Trophoblast cell (in vitro differentiated cells and primary cell): ENCODE data around the gene ZNF714.

Experiments used
- DNase-seq, 2 donors: peaks; one replicate each; pipeline ENCODE4 v3.0.0-alpha.2; 2016
- H2AFZ ChIP-seq: 2 replicates; pipeline ENCODE4 v1.6.1; 2013; ENCODE audit warnings: low read length, moderate library complexity, mild to moderate bottlenecking; ENCODE audit not compliant: insufficient read depth, poor library complexity
- H2AK5ac ChIP-seq: 2 replicates; pipeline ENCODE4 v1.6.1; 2013; ENCODE audit warnings: mild to moderate bottlenecking, low read length
- H2BK120ac ChIP-seq: 2 replicates; pipeline ENCODE4 v1.6.1; 2013; ENCODE audit warnings: low read length, mild to moderate bottlenecking, moderate library complexity; ENCODE audit not compliant: insufficient read depth, poor library complexity
- H2BK12ac ChIP-seq: 2 replicates; pipeline ENCODE4 v1.6.1; 2013; ENCODE audit warnings: mild to moderate bottlenecking, low read length, moderate library complexity
- H2BK5ac ChIP-seq: 2 replicates; pipeline ENCODE4 v1.6.1; 2013; ENCODE audit warnings: low read length, low read depth, moderate library complexity, mild to moderate bottlenecking; ENCODE audit not compliant: poor library complexity
- H3K14ac ChIP-seq: 2 replicates; pipeline ENCODE4 v1.6.1; 2013; ENCODE audit warnings: mild to moderate bottlenecking, low read length
- H3K18ac ChIP-seq: 2 replicates; pipeline ENCODE4 v1.6.1; 2013; ENCODE audit warnings: mild to moderate bottlenecking, low read length
- H3K23ac ChIP-seq: 2 replicates; pipeline ENCODE4 v1.6.1; 2013; ENCODE audit warnings: low read length
- H3K27ac ChIP-seq: 2 replicates; pipeline ENCODE4 v1.5.1; 2013; ENCODE audit warnings: low read depth, mild to moderate bottlenecking, inconsistent platforms, low read length, moderate library complexity
- H3K27me3 ChIP-seq: 2 replicates; pipeline ENCODE4 v1.6.1; 2013; ENCODE audit warnings: inconsistent platforms, mild to moderate bottlenecking, low read length, moderate library complexity; ENCODE audit not compliant: insufficient read depth
- H3K36me3 ChIP-seq, 2 experiments: 1 replicate in 1 of 2; 2 replicates in 1 of 2; pipeline ENCODE4 v1.6.1; 2013; ENCODE audit warnings: low read length in 2 of 2, mild to moderate bottlenecking in 2 of 2, moderate library complexity in 1 of 2; ENCODE audit not compliant: insufficient read depth in 2 of 2, control insufficient read depth in 1 of 2
- H3K4ac ChIP-seq: 2 replicates; pipeline ENCODE4 v1.6.1; 2013; ENCODE audit warnings: low read depth, mild to moderate bottlenecking, low read length, moderate library complexity
- H3K4me1 ChIP-seq, 2 experiments: 1 replicate in 1 of 2; 2 replicates in 1 of 2; pipeline ENCODE4 v1.6.1; 2013; ENCODE audit warnings: low read length in 2 of 2, mild to moderate bottlenecking in 2 of 2, moderate library complexity in 1 of 2; ENCODE audit not compliant: insufficient read depth in 2 of 2, control insufficient read depth in 1 of 2
- H3K4me2 ChIP-seq: 2 replicates; pipeline ENCODE4 v1.6.1; 2013; ENCODE audit warnings: inconsistent platforms, mild to moderate bottlenecking, low read length, moderate library complexity
- H3K4me3 ChIP-seq: 2 replicates; pipeline ENCODE4 v1.5.1; 2013; ENCODE audit warnings: mild to moderate bottlenecking, low read depth, low read length, inconsistent platforms
- H3K79me1 ChIP-seq: one replicate; pipeline ENCODE4 v1.6.1; 2013; ENCODE audit warnings: low read length
- H3K79me2 ChIP-seq: 2 replicates; pipeline ENCODE4 v1.6.1; 2013; ENCODE audit warnings: low read length, mild to moderate bottlenecking; ENCODE audit not compliant: control insufficient read depth, insufficient read depth, poor library complexity
- H3K9ac ChIP-seq: 2 replicates; pipeline ENCODE4 v1.6.1; 2013; ENCODE audit warnings: mild to moderate bottlenecking, low read length
- H3K9me3 ChIP-seq: 2 replicates; pipeline ENCODE4 v1.6.1; 2013; ENCODE audit warnings: low read depth, mild to moderate bottlenecking, control low read depth, inconsistent platforms, low read length; ENCODE audit not compliant: insufficient read depth
- H4K12ac ChIP-seq: 2 replicates; pipeline ENCODE4 v1.6.1; 2013; ENCODE audit warnings: low read depth, mild to moderate bottlenecking, low read length, moderate library complexity
- H4K8ac ChIP-seq: 2 replicates; pipeline ENCODE4 v1.6.1; 2013; ENCODE audit warnings: low read depth, mild to moderate bottlenecking, low read length, moderate library complexity
- H4K91ac ChIP-seq: one replicate; pipeline ENCODE4 v1.6.1; 2013; ENCODE audit warnings: low read depth, mild to moderate bottlenecking, low read length, moderate library complexity
- WGBS: extraction: QIAGEN DNeasy Blood & Tissue Kit; methylation state at CpG from one replicate; pipeline ENCODE4 v1.1.7; 2013; ENCODE audit warnings: missing lambda C conversion rate; ENCODE audit not compliant: insufficient read length, insufficient coverage; ENCODE audit errors: extremely low coverage; 5-methylcytosine and 5-hydroxymethylcytosine counted together

Gene ZNF714

GRCh38 chr19:21143854-21144253, 61.9 kb downstream of the ZNF714 start:
- Histone ChIP-seq H2BK5ac (no peak overlapping the region), H3K4ac (no peak overlapping the region)

GRCh38 chr19:21147540-21147939, 65.5 kb downstream of the ZNF714 start:
- H4K12ac ChIP-seq, result no peak overlapping the region
- no peak overlapping the region for H2AK5ac ChIP-seq
- peaks cover 0 to 4% of the 10 kb centered on the region in 2 experiments for H3K4me1 ChIP-seq
- no peak overlapping the region for H3K9ac ChIP-seq
- no peaks in the 10 kb centered on the region for H3K27me3 ChIP-seq
- DNase-seq, result no peak
- peaks cover 1% of the 10 kb centered on the region for H3K79me1 ChIP-seq
- no peak overlapping the region for H4K91ac ChIP-seq
- no peak overlapping the region for H3K4me3 ChIP-seq
- no peak overlapping the region for H3K4ac ChIP-seq
- no peak overlapping the region for H2BK5ac ChIP-seq
- H3K14ac ChIP-seq, result no peak overlapping the region
- H3K36me3 ChIP-seq, result peaks cover 27 to 40% of the 10 kb centered on the region in 2 experiments
- H2BK120ac ChIP-seq, result no peak overlapping the region
- H3K23ac ChIP-seq, result no peak overlapping the region
- no peak overlapping the region for H3K18ac ChIP-seq
- H2BK12ac ChIP-seq, result no peak overlapping the region
- H3K79me2 ChIP-seq, result peaks cover 2% of the 10 kb centered on the region
- H3K27ac ChIP-seq, result no peak overlapping the region
- H3K4me2 ChIP-seq, result no peak overlapping the region
- WGBS, result no CpG with 5 or more reads among the region's 1 CpG
- no peak overlapping the region for H2AFZ ChIP-seq
- no peak overlapping the region for H4K8ac ChIP-seq
- peaks cover 3% of the 10 kb centered on the region for H3K9me3 ChIP-seq

More at GRCh38 chr19:21143854-21144253, 61.9 kb downstream of the ZNF714 start:
- Histone ChIP-seq H3K79me1 (peaks cover 6% of the 10 kb centered on the region), H3K9ac (no peak overlapping the region), H3K9me3 (no peaks in the 10 kb centered on the region), H4K8ac (no peak overlapping the region), H2AFZ (no peak overlapping the region), H2AK5ac (no peak overlapping the region), H3K36me3 (peaks cover 16 to 18% of the 10 kb centered on the region in 2 experiments), H3K27ac (no peak overlapping the region), H3K4me3 (no peak overlapping the region), H4K91ac (no peak overlapping the region), H2BK120ac (no peak overlapping the region), H3K18ac (no peak overlapping the region), H3K14ac (no peak overlapping the region), H3K23ac (no peak overlapping the region), H2BK12ac (no peak overlapping the region), H3K4me1 (peaks cover 0 to 2% of the 10 kb centered on the region in 2 experiments), H3K79me2 (peaks cover 5% of the 10 kb centered on the region), H3K27me3 (no peaks in the 10 kb centered on the region), H4K12ac (no peak overlapping the region), H3K4me2 (no peak overlapping the region)
- DNase-seq, result peak; percentile 80 to 89
- no CpG with 5 or more reads among the region's 1 CpG for WGBS

GRCh38 chr19:21148681-21149080, 66.7 kb downstream of the ZNF714 start:
- no peaks in the 10 kb centered on the region for H3K27me3 ChIP-seq
- H3K18ac ChIP-seq, result no peak overlapping the region
- no peak overlapping the region for H2AFZ ChIP-seq
- H3K36me3 ChIP-seq, result peaks cover 28 to 44% of the 10 kb centered on the region in 2 experiments
- H3K4me3 ChIP-seq, result no peak overlapping the region
- DNase-seq, result no peak
- H3K4me1 ChIP-seq, result peaks cover 0 to 3% of the 10 kb centered on the region in 2 experiments
- H4K91ac ChIP-seq, result no peak overlapping the region
- H3K4me2 ChIP-seq, result no peak overlapping the region
- H4K8ac ChIP-seq, result no peak overlapping the region
- peaks cover 2% of the 10 kb centered on the region for H3K79me2 ChIP-seq
- no peaks in the 10 kb centered on the region for H3K79me1 ChIP-seq
- H2BK120ac ChIP-seq, result no peak overlapping the region
- no peak overlapping the region for H3K9ac ChIP-seq
- H3K23ac ChIP-seq, result no peak overlapping the region
- peaks cover 3% of the 10 kb centered on the region for H3K9me3 ChIP-seq
- H4K12ac ChIP-seq, result no peak overlapping the region
- H3K27ac ChIP-seq, result no peak overlapping the region
- no peak overlapping the region for H2BK12ac ChIP-seq
- no peak overlapping the region for H3K14ac ChIP-seq
- no peak overlapping the region for H2AK5ac ChIP-seq
- no peak overlapping the region for H2BK5ac ChIP-seq
- no peak overlapping the region for H3K4ac ChIP-seq

GRCh38 chr19:21149877-21150276, 67.9 kb downstream of the ZNF714 start:
- H3K4ac ChIP-seq, result no peak overlapping the region
- H2BK5ac ChIP-seq, result no peak overlapping the region
- no peaks in the 10 kb centered on the region for H3K79me1 ChIP-seq
- H2AK5ac ChIP-seq, result no peak overlapping the region
- H2AFZ ChIP-seq, result no peak overlapping the region
- no peak overlapping the region for H2BK12ac ChIP-seq
- H3K27me3 ChIP-seq, result no peaks in the 10 kb centered on the region
- no peak overlapping the region for H4K8ac ChIP-seq
- no peak overlapping the region for H3K14ac ChIP-seq
- no CpG with 5 or more reads among the region's 6 CpGs for WGBS
- no peak overlapping the region for H4K91ac ChIP-seq
- no peak overlapping the region for H2BK120ac ChIP-seq
- no peak overlapping the region for H3K4me3 ChIP-seq
- DNase-seq, result no peak
- H3K36me3 ChIP-seq, result peaks cover 27 to 40% of the 10 kb centered on the region in 2 experiments
- H3K4me1 ChIP-seq, result peaks cover 0 to 3% of the 10 kb centered on the region in 2 experiments
- H3K9me3 ChIP-seq, result peaks cover 3% of the 10 kb centered on the region
- H3K4me2 ChIP-seq, result no peak overlapping the region
- H3K9ac ChIP-seq, result no peak overlapping the region
- no peak overlapping the region for H3K23ac ChIP-seq
- H3K27ac ChIP-seq, result no peak overlapping the region
- H3K18ac ChIP-seq, result no peak overlapping the region
- H4K12ac ChIP-seq, result no peak overlapping the region
- H3K79me2 ChIP-seq, result peaks cover 2% of the 10 kb centered on the region
